ENCODE data around the gene DNAH3.

Gene DNAH3

GRCh38 chr16:20901436-20902112, 249.1 kb downstream of the DNAH3 start:
- TF ChIP-seq REST (IDR thresholded peaks at IDR 0.05; ENCODE audit: insufficient read depth in 1 of 2, low read depth in 2 of 2, low read length in 2 of 2) (no peak), TAF1 (IDR thresholded peaks at IDR 0.05; ENCODE audit: borderline replicate concordance, insufficient read depth, low read length) (no peak), POLR2AphosphoS5 (IDR thresholded peaks at IDR 0.05; ENCODE audit: low read depth, low read length) (no peak), SIN3A (IDR thresholded peaks at IDR 0.05; ENCODE audit: borderline replicate concordance, insufficient read depth, low read length) (no peak), FOXP2 (optimal IDR thresholded peaks at IDR 0.05; ENCODE audit: borderline replicate concordance, extremely low read depth, extremely low read length, insufficient read depth) (no peak)

- TF ChIP-seq POLR2AphosphoS5 (IDR thresholded peaks at IDR 0.05; ENCODE audit: low read depth, low read length) (no peak), TAF1 (IDR thresholded peaks at IDR 0.05; ENCODE audit: borderline replicate concordance, insufficient read depth, low read length) (0 out of 2 replicates have a peak, but pooled peaks have one; percentile 0)
Measured at GRCh38 chr16:20901068-20901435, 249.6 kb downstream of the DNAH3 start.

GRCh38 chr16:20900299-20901067, 250.2 kb downstream of the DNAH3 start, which contains the start of the genes DCUN1D3 and LYRM1:
Gene DCUN1D3 (minus strand): TSS chr16:20900358. CDS start chr16:20862538, 37,820 bp downstream.
Gene LYRM1 (plus strand): TSS chr16:20900771. CDS start chr16:20915556, 14,785 bp downstream.
- TF ChIP-seq TAF1 (IDR thresholded peaks at IDR 0.05; ENCODE audit: borderline replicate concordance, insufficient read depth, low read length) = peak; percentile 70; the same call in 1 of the 2 replicates
- peak; percentile 66; the same call in 1 of the 2 replicates for TF ChIP-seq POLR2AphosphoS5 (IDR thresholded peaks at IDR 0.05; ENCODE audit: low read depth, low read length)
- no peak for TF ChIP-seq REST (IDR thresholded peaks at IDR 0.05; ENCODE audit: insufficient read depth in 1 of 2, low read depth in 2 of 2, low read length in 2 of 2)
- no peak for TF ChIP-seq SIN3A (IDR thresholded peaks at IDR 0.05; ENCODE audit: borderline replicate concordance, insufficient read depth, low read length)
- TF ChIP-seq FOXP2 (optimal IDR thresholded peaks at IDR 0.05; ENCODE audit: borderline replicate concordance, extremely low read depth, extremely low read length, insufficient read depth) = peak; percentile 24

- TF ChIP-seq FOXP2 (optimal IDR thresholded peaks at IDR 0.05; ENCODE audit: borderline replicate concordance, extremely low read depth, extremely low read length, insufficient read depth) = no peak
- no peak for TF ChIP-seq SIN3A (IDR thresholded peaks at IDR 0.05; ENCODE audit: borderline replicate concordance, insufficient read depth, low read length)
- no peak for TF ChIP-seq POLR2AphosphoS5 (IDR thresholded peaks at IDR 0.05; ENCODE audit: low read depth, low read length)
- no peak for TF ChIP-seq TAF1 (IDR thresholded peaks at IDR 0.05; ENCODE audit: borderline replicate concordance, insufficient read depth, low read length)
- no peak for TF ChIP-seq REST (IDR thresholded peaks at IDR 0.05; ENCODE audit: insufficient read depth in 1 of 2, low read depth in 2 of 2, low read length in 2 of 2)
Measured at GRCh38 chr16:20899477-20900298, 251.0 kb downstream of the DNAH3 start.

- TF ChIP-seq REST (IDR thresholded peaks at IDR 0.05; ENCODE audit: insufficient read depth in 1 of 2, low read depth in 2 of 2, low read length in 2 of 2) = no peak
- no peak for TF ChIP-seq SIN3A (IDR thresholded peaks at IDR 0.05; ENCODE audit: borderline replicate concordance, insufficient read depth, low read length)
- TF ChIP-seq POLR2AphosphoS5 (IDR thresholded peaks at IDR 0.05; ENCODE audit: low read depth, low read length) = no peak
- TF ChIP-seq FOXP2 (optimal IDR thresholded peaks at IDR 0.05; ENCODE audit: borderline replicate concordance, extremely low read depth, extremely low read length, insufficient read depth) = no peak
- TF ChIP-seq TAF1 (IDR thresholded peaks at IDR 0.05; ENCODE audit: borderline replicate concordance, insufficient read depth, low read length) = no peak
Measured at GRCh38 chr16:20899071-20899470, 251.6 kb downstream of the DNAH3 start.
